Glutamatergic neuron (in vitro differentiated cells): ENCODE measurements around the gene TPRG1L. TPM values are rescaled to one million over a fixed set of nuclear protein-coding genes. Genes with fewer than 3 reads are reported as not detected.

Experiments used
- DNase-seq: peaks from one replicate; pipeline ENCODE4 v3.0.0; 2022
- H3K27ac Mint-ChIP-seq: one replicate; pipeline ENCODE4 v1.8.0; 2020; ENCODE audit warnings: mild to moderate bottlenecking, mixed read lengths, inconsistent platforms; ENCODE audit not compliant: unreplicated experiment
- H3K27me3 Mint-ChIP-seq: one replicate; pipeline ENCODE4 v1.8.0; 2020; ENCODE audit warnings: mild to moderate bottlenecking, moderate library complexity, mixed read lengths, inconsistent platforms; ENCODE audit not compliant: unreplicated experiment
- H3K36me3 Mint-ChIP-seq: one replicate; pipeline ENCODE4 v1.8.0; 2020; ENCODE audit warnings: mild to moderate bottlenecking, mixed read lengths, inconsistent platforms; ENCODE audit not compliant: unreplicated experiment
- H3K4me1 Mint-ChIP-seq: one replicate; pipeline ENCODE4 v1.8.0; 2020; ENCODE audit warnings: mild to moderate bottlenecking, low read depth, mixed read lengths, inconsistent platforms; ENCODE audit not compliant: unreplicated experiment
- H3K4me3 Mint-ChIP-seq: one replicate; pipeline ENCODE4 v1.8.0; 2020; ENCODE audit warnings: mild to moderate bottlenecking, mixed read lengths, inconsistent platforms; ENCODE audit not compliant: unreplicated experiment
- H3K9me3 Mint-ChIP-seq: one replicate; pipeline ENCODE4 v1.8.0; 2020; ENCODE audit warnings: mild to moderate bottlenecking, moderate library complexity, mixed read lengths, inconsistent platforms; ENCODE audit not compliant: unreplicated experiment
- CTCF ChIP-seq: fragments of 200-600 bp; sonication (generic); IDR thresholded peaks from one replicate; pipeline ENCODE4 v1.5.0; 2021; ENCODE audit not compliant: partially characterized antibody, unreplicated experiment
- total RNA-seq: library from RNA; stranded (reverse); fragmentation: NEBNext Ultra II Directional; extraction: Animal tissue kit (Norgen Biotek cat#: 25700); gene quantifications from one replicate; pipeline ENCODE4 v1.2.1, GENCODE V29; 2021; ENCODE audit not compliant: unreplicated experiment

TPRG1L gene
- total RNA-seq, 1 donor from 2014 or later, result 43.1 TPM

- no peaks in the 10 kb centered on the region for H3K36me3 Mint-ChIP-seq
- DNase-seq, result no peak
- no peak overlapping the region for H3K27ac Mint-ChIP-seq
- H3K9me3 Mint-ChIP-seq, result peaks cover 4% of the 10 kb centered on the region
- peaks cover 5% of the 10 kb centered on the region for H3K27me3 Mint-ChIP-seq
- no peak for TF ChIP-seq CTCF
- no peak overlapping the region for H3K4me3 Mint-ChIP-seq
- peaks cover 8% of the 10 kb centered on the region for H3K4me1 Mint-ChIP-seq
Observed at GRCh38 chr1:3603156-3603555, 21.7 kb upstream of the TPRG1L start.

GRCh38 chr1:3603571-3604467 lies 21.0 kb upstream of the TPRG1L start:
- Mint-ChIP-seq H3K27ac (no peak overlapping the region), H3K4me1 (peaks cover 13% of the 10 kb centered on the region), H3K4me3 (no peak overlapping the region), H3K9me3 (peaks cover 4% of the 10 kb centered on the region), H3K27me3 (peaks cover 4% of the 10 kb centered on the region), H3K36me3 (no peaks in the 10 kb centered on the region)
- no peak for TF ChIP-seq CTCF
- no peak for DNase-seq

- no peak overlapping the region for H3K27ac Mint-ChIP-seq
- no peak overlapping the region for H3K4me3 Mint-ChIP-seq
- no peak for TF ChIP-seq CTCF
- peaks cover 4% of the 10 kb centered on the region for H3K9me3 Mint-ChIP-seq
- H3K27me3 Mint-ChIP-seq, result peaks cover 4% of the 10 kb centered on the region
- no peaks in the 10 kb centered on the region for H3K36me3 Mint-ChIP-seq
- peaks cover 20% of the 10 kb centered on the region for H3K4me1 Mint-ChIP-seq
- DNase-seq, result no peak
Observed at GRCh38 chr1:3604468-3604974, 20.3 kb upstream of the TPRG1L start.

GRCh38 chr1:3604997-3605823 lies 19.6 kb upstream of the TPRG1L start:
- no peak for DNase-seq
- TF ChIP-seq CTCF, result no peak
- peaks cover 4% of the 10 kb centered on the region for H3K9me3 Mint-ChIP-seq
- H3K4me1 Mint-ChIP-seq, result peaks cover 20% of the 10 kb centered on the region
- peaks cover 4% of the 10 kb centered on the region for H3K27me3 Mint-ChIP-seq
- no peaks in the 10 kb centered on the region for H3K36me3 Mint-ChIP-seq
- no peak overlapping the region for H3K4me3 Mint-ChIP-seq
- H3K27ac Mint-ChIP-seq, result no peak overlapping the region
